ENCODE results near the gene KLRK1.

DNA sequence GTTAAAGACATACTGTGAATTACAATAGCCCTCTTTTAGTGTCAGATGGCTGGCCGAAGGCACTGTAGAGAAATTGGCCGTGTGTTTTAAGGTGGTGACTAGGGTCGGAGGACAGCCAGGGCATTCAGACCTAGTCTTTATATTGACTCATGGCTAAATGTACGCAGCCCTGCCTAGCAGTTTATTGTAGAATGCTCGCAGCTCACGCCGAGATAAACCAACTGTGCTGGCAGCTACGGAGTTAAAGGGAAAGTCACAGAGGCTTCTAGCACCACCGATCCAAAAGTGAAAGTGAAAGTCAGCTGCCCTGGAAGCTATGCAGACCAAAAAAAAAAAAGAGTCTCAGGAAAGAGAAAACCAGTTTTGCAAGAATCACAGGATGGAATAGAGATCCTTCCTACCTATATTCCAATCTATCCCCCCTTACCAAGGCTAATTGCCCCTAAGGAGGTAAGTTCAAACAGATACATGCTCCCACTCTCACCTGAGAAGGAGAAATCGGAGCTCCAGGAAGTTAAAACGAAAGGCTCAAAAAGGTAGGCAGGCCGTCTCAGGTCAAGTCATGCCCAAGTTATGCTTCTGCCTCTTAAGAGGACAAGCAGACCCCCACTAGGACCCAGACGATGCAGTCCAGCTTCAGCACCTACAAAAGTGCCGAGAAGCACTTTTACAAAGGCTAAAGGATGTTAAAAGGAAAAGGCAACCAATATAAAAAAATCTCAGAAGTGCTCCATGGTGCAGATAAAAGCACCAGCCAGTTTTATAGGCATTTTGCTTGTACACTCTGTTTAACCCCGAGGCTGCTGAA is 24.8 kb downstream of the KLRK1 start:
- TF ChIP-seq, protein P1, sequence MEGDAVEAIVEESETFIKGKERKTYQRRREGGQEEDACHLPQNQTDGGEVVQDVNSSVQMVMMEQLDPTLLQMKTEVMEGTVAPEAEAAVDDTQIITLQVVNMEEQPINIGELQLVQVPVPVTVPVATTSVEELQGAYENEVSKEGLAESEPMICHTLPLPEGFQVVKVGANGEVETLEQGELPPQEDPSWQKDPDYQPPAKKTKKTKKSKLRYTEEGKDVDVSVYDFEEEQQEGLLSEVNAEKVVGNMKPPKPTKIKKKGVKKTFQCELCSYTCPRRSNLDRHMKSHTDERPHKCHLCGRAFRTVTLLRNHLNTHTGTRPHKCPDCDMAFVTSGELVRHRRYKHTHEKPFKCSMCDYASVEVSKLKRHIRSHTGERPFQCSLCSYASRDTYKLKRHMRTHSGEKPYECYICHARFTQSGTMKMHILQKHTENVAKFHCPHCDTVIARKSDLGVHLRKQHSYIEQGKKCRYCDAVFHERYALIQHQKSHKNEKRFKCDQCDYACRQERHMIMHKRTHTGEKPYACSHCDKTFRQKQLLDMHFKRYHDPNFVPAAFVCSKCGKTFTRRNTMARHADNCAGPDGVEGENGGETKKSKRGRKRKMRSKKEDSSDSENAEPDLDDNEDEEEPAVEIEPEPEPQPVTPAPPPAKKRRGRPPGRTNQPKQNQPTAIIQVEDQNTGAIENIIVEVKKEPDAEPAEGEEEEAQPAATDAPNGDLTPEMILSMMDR (IDR thresholded peaks at IDR 0.05; ENCODE audit: low read depth, low read length, missing input control): no peak
- TF ChIP-seq YY1 (IDR thresholded peaks at IDR 0.05) (peak; percentile 19), TAF1 (conservative IDR thresholded peaks at IDR 0.05) (no peak), EGR1 (IDR thresholded peaks at IDR 0.05; ENCODE audit: low read depth in 2 of 2) (no peak), HNF4G (IDR thresholded peaks at IDR 0.05) (no peak), RXRA (IDR thresholded peaks at IDR 0.05) (peak in 1 of 2 donors; percentile 3), RAD21 (IDR thresholded peaks at IDR 0.05) (no peak), SP1 (IDR thresholded peaks at IDR 0.05) (peak; percentile 10)
- TF ChIP-seq, protein P2, sequence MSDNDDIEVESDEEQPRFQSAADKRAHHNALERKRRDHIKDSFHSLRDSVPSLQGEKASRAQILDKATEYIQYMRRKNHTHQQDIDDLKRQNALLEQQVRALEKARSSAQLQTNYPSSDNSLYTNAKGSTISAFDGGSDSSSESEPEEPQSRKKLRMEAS (IDR thresholded peaks at IDR 0.05): no peak
